Karpas-422 (cell line): ENCODE data around the gene MRPL30. TPM values are rescaled to one million over a fixed set of nuclear protein-coding genes. Genes with fewer than 3 reads are reported as not detected.
"Not testable (repeated sequence)": the region's sequence is repeated elsewhere in the genome, so short reads cannot be mapped to it uniquely, and the experiment has no call there.

Experiments used
- DNase-seq: peaks from one replicate; pipeline ENCODE4 v3.0.0-alpha.2; 2015
- H2AFZ ChIP-seq: fragments of 200-600 bp; sonication (generic); 2 replicates; pipeline ENCODE4 v1.6.1; 2014; ENCODE audit warnings: antibody characterized with exemption, low read length, mixed read lengths
- H3K27ac ChIP-seq: fragments of 200-600 bp; sonication (generic); 2 replicates; pipeline ENCODE4 v1.5.1; 2014; ENCODE audit warnings: mild to moderate bottlenecking, low read length, moderate library complexity
- H3K27me3 ChIP-seq: fragments of 200-600 bp; sonication (generic); 2 replicates; pipeline ENCODE4 v1.6.1; 2014; ENCODE audit warnings: low read length, mixed read lengths
- H3K36me3 ChIP-seq: fragments of 200-600 bp; sonication (generic); 2 replicates; pipeline ENCODE4 v1.6.1; 2014; ENCODE audit warnings: low read length, mixed read lengths; ENCODE audit not compliant: insufficient read depth
- H3K4me1 ChIP-seq: fragments of 200-600 bp; sonication (generic); 2 replicates; pipeline ENCODE4 v1.6.1; 2014; ENCODE audit warnings: mild to moderate bottlenecking, low read length, mixed read lengths
- H3K4me2 ChIP-seq: fragments of 200-600 bp; sonication (generic); 2 replicates; pipeline ENCODE4 v1.6.1; 2014; ENCODE audit warnings: low read length, low read depth, mild to moderate bottlenecking; ENCODE audit not compliant: poor library complexity, severe bottlenecking
- H3K4me3 ChIP-seq: fragments of 200-600 bp; sonication (generic); 2 replicates; pipeline ENCODE4 v1.5.1; 2014; ENCODE audit warnings: mild to moderate bottlenecking, antibody characterized with exemption, low read length, mixed read lengths
- H3K79me2 ChIP-seq: fragments of 200-600 bp; sonication (generic); 2 replicates; pipeline ENCODE4 v1.6.1; 2014; ENCODE audit warnings: mild to moderate bottlenecking, low read length, mixed read lengths
- H3K9ac ChIP-seq: fragments of 200-600 bp; sonication (generic); 2 replicates; pipeline ENCODE4 v1.6.0; 2014; ENCODE audit warnings: low read length
- H3K9me2 ChIP-seq: fragments of 200-600 bp; sonication (generic), shearing (Covaris generic); replicated peaks from 2 replicates; pipeline ENCODE4 v1.6.0; 2014; ENCODE audit warnings: mild to moderate bottlenecking, low read length, moderate library complexity; ENCODE audit not compliant: insufficient read depth
- H3K9me3 ChIP-seq: fragments of 300-700, 200-600 bp; sonication (generic); 2 replicates; pipeline ENCODE4 v1.6.1; 2014; ENCODE audit warnings: low read length, mixed read lengths
- H4K20me1 ChIP-seq: fragments of 200-600 bp; sonication (generic); 2 replicates; pipeline ENCODE4 v1.6.1; 2014; ENCODE audit warnings: mild to moderate bottlenecking, antibody characterized with exemption, low read length, low read depth; ENCODE audit not compliant: insufficient read depth
- total RNA-seq: library from RNA; depleted of rRNA; stranded (reverse); fragments of >200 nt; shearing (Covaris generic); gene quantifications from 2 replicates; pipeline ENCODE4 v1.2.3, GENCODE V29; 2014; ENCODE audit warnings: low replicate concordance

Gene MRPL30
- total RNA-seq, 1 experiment from 2014 or later: 47.1 TPM

DNA sequence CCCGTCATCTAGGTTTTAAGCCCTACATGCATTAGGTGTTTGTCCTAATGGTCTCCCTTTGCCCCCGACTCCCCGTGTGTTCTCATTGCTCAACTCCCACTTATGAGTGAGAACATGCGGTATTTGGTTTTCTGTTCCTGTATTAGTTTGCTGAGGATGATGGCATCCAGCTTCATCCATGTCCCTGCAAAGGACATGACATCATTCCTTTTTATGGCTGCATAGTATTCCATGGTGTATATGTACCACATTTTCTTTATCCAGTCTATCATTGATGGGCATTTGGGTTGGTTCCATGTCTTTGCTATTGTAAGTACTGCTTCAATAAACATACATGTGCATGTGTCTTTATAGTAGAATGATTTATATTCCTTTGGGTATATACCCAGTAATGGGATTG lies 11.4 kb downstream of the MRPL30 start:
- not testable (repeated sequence) for H3K27ac ChIP-seq, H3K4me3 ChIP-seq, H3K9me3 ChIP-seq, H3K4me2 ChIP-seq, H3K9me2 ChIP-seq, H3K4me1 ChIP-seq, H4K20me1 ChIP-seq, DNase-seq, H2AFZ ChIP-seq, H3K9ac ChIP-seq, H3K27me3 ChIP-seq
- H3K79me2 ChIP-seq: peaks cover 41% of the 10 kb centered on the region
- H3K36me3 ChIP-seq: peaks cover 44% of the 10 kb centered on the region

DNA sequence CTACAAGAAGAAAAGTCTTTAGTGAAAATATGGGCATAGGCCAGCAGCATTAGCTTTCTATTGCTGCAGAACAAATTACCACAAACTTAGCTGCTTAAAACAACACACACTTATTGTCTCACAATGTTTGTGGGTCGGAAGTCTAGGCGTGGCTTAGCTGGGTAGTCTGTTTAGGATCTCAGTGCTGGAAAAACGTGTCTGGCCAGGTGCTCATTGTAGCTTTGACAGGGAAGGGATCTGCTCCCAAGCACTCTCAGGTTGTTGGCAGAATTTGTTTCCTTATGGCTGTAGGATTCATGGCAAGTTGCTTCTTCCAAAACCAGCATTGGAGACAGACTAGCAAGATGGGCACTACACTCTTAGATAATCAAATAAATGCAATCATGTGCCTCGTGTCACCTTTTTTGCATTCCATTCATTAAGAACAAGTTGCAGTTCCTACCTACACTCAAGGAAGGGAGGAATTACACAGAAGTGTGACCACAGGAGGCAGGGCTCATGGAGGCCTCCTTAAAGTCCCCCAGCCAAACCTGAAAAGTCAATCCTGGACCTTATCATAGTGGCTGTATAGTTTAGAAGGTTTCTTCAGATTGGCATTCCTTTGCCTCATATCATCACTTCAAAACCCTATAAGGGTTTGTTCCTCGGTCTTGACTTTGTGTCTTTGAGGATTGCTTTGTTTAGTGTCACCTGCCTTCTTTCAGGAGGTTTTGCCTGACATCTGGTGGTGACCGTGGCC lies 17.3 kb downstream of the MRPL30 start:
- Histone ChIP-seq H3K27ac (no peak overlapping the region), H3K79me2 (no peaks in the 10 kb centered on the region), H3K4me3 (no peak overlapping the region), H3K9me3 (no peaks in the 10 kb centered on the region), H3K9ac (no peak overlapping the region), H3K27me3 (no peaks in the 10 kb centered on the region), H2AFZ (no peak overlapping the region), H3K36me3 (peaks cover 12% of the 10 kb centered on the region), H3K9me2 (no peaks in the 10 kb centered on the region), H3K4me1 (no peaks in the 10 kb centered on the region), H4K20me1 (no peaks in the 10 kb centered on the region), H3K4me2 (no peak overlapping the region)
- no peak for DNase-seq

DNA sequence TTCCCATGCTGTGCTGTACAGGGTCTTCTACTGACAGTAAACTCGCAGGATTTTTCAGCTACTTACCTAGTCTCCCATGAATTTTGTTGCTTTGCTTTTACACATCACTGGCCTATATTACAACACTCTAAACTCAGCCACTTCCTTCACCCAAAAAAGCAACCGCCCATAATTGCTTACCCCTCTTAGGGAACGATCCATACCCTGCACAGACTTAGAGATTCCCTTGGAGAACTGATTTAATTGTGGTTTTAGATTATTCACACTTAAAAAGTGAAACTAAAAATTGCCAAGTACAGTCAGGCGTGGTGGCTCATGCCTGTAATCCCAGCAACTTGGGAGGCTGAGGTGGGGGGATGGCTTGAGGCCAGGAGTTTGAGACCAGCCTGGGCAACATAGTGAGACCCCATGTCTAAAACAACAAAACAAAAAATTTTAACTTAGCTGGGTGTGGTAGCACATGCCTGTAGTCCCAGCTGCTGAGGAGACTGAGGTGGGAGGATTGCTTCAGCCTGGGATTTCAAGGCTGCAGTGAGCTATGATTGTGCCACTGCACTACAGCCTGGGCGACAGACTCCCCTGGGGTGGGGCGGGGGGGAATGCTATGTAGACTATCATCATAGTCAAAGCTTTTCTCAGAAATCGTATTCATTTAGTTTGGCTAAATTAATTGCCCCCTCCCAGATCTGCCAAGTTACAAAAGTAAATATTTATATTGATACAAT lies 19.3 kb downstream of the MRPL30 start:
- no peak overlapping the region for H3K4me2 ChIP-seq
- no peak for DNase-seq
- no peaks in the 10 kb centered on the region for H3K27me3 ChIP-seq
- no peaks in the 10 kb centered on the region for H4K20me1 ChIP-seq
- H3K9me3 ChIP-seq: no peaks in the 10 kb centered on the region
- no peaks in the 10 kb centered on the region for H3K4me1 ChIP-seq
- no peak overlapping the region for H3K4me3 ChIP-seq
- no peak overlapping the region for H3K9ac ChIP-seq
- no peak overlapping the region for H3K27ac ChIP-seq
- H3K79me2 ChIP-seq: no peaks in the 10 kb centered on the region
- no peaks in the 10 kb centered on the region for H3K9me2 ChIP-seq
- H2AFZ ChIP-seq: no peak overlapping the region
- H3K36me3 ChIP-seq: peaks cover 7% of the 10 kb centered on the region; the same call in 1 of the 2 replicates

DNA sequence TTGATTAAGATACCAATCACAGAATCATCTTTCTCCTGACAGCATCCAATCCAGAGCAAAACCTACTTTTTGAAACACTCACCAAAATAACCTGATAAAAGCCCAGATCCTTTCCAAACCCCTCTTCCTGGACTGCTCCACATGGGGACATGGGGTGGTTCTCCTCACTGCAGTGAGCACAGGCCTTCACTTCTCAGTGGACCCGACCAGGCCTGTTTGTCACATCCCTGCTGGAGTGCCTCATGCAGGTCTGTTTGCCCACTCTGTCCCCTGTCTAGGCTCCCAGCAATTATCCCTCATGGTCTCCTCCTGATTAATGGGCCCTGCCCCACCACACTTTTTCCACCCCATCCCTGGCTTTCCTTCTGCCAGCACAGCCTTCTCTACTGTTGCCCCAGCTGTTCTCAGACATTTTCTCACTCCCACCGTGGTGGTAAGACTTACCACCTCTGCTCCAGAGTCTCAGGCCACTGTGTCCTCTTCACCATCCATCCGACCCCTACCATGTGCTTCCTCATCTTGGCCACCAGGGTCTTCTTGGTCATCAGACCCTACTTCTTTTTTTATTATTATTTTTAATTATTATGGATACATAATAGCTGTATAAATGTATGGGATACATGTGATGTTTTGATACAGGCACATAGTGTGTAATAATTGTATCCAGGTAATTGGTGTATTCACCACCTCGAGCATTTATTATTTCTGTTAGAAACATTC lies 21.1 kb downstream of the MRPL30 start:
- Histone ChIP-seq H3K9ac (no peak overlapping the region), H3K4me1 (no peaks in the 10 kb centered on the region), H2AFZ (no peak overlapping the region), H3K4me3 (no peak overlapping the region), H3K27ac (no peak overlapping the region), H3K9me2 (no peaks in the 10 kb centered on the region), H3K79me2 (no peaks in the 10 kb centered on the region), H3K9me3 (peaks cover 4% of the 10 kb centered on the region; the same call in 1 of the 2 replicates), H3K27me3 (no peaks in the 10 kb centered on the region), H4K20me1 (no peaks in the 10 kb centered on the region), H3K4me2 (no peak overlapping the region), H3K36me3 (0 out of 2 replicates have a peak, but pooled peaks cover 2% of the 10 kb centered on the region)
- no peak for DNase-seq

DNA sequence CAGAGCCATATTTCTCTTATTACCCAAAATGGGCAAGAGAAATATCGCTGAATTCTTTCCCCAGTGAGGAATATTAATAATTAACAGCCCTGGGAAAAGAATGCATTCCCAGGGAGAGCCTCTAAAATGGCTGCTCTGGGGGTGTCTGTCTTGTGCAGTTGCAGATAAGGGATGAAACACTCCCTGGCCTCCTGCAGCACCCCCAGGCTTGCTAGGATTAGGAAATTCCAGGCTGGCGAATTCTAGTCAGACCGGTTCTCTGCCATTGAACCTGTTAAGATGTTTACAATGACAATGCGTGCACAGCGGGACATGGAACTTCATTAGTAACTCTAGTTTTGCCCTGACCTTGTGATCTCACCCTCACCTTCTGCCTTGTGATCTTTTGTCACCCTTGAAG lies 24.5 kb downstream of the MRPL30 start:
- Histone ChIP-seq H3K79me2 (no peaks in the 10 kb centered on the region), H3K36me3 (no peaks in the 10 kb centered on the region), H3K4me2 (no peak overlapping the region), H3K4me3 (no peak overlapping the region), H3K9me2 (no peaks in the 10 kb centered on the region), H3K9ac (no peak overlapping the region), H3K27ac (no peak overlapping the region), H3K27me3 (no peaks in the 10 kb centered on the region), H2AFZ (no peak overlapping the region), H3K4me1 (no peaks in the 10 kb centered on the region), H4K20me1 (no peaks in the 10 kb centered on the region), H3K9me3 (peaks cover 4% of the 10 kb centered on the region; the same call in 1 of the 2 replicates)
- DNase-seq: no peak

DNA sequence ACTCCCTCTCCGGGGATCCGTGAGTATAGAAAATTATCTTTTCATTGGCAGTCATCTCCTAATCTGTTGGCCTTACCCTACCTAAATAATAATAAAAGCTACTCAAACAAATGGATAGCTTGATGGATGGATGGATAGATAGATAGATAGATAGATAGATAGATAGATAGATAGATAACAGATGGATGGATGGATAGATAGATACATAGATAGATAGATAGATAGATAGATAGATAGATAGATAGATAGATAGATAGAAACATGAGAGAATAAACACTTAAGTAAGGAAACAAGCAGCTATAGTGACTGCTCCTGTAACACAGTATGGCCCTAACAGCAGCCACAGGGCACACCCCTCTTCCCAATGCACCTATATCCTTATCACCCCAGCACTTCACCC lies 35.1 kb downstream of the MRPL30 start:
- no peak overlapping the region for H3K9ac ChIP-seq
- H3K27me3 ChIP-seq: no peaks in the 10 kb centered on the region
- no peak for DNase-seq
- H3K9me2 ChIP-seq: no peaks in the 10 kb centered on the region
- no peak overlapping the region for H3K27ac ChIP-seq
- H3K4me2 ChIP-seq: no peak overlapping the region
- no peak overlapping the region for H2AFZ ChIP-seq
- no peaks in the 10 kb centered on the region for H3K4me1 ChIP-seq
- H3K36me3 ChIP-seq: no peaks in the 10 kb centered on the region
- H3K4me3 ChIP-seq: no peak overlapping the region
- no peaks in the 10 kb centered on the region for H3K9me3 ChIP-seq
- no peaks in the 10 kb centered on the region for H3K79me2 ChIP-seq
- no peaks in the 10 kb centered on the region for H4K20me1 ChIP-seq

DNA sequence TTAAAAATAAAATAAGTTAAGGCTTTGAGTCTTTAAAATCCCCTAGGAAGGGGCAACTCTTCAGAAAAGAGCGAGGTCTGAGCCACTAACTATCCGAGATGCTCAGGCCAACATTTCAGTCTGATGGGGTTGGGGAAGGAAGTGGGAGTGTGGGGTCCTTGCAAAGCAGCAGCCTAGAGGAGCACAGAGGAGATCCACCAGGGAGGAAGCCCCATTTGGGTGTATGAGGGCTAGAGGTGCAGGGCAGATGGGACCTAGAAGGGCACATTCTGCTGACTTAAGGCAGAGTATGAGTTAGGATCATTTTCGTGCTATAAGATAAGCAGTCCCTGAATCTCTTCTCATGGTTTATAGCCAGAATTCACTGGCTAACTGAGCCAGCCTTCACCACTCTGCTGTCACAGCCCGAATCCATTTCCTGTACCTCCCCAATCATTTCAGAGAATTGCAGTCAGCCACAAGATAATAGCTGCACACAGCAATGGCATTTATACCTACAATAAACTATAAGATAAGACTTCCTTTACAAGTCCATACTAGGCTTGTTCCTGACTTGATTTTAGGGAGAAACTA lies 37.0 kb downstream of the MRPL30 start:
- no peak overlapping the region for H3K27ac ChIP-seq
- H3K79me2 ChIP-seq: no peaks in the 10 kb centered on the region
- H2AFZ ChIP-seq: no peak overlapping the region
- no peaks in the 10 kb centered on the region for H3K9me3 ChIP-seq
- no peak overlapping the region for H3K9ac ChIP-seq
- no peak for DNase-seq
- H4K20me1 ChIP-seq: no peaks in the 10 kb centered on the region
- H3K36me3 ChIP-seq: no peaks in the 10 kb centered on the region
- H3K4me3 ChIP-seq: no peak overlapping the region
- no peaks in the 10 kb centered on the region for H3K9me2 ChIP-seq
- no peaks in the 10 kb centered on the region for H3K27me3 ChIP-seq
- H3K4me1 ChIP-seq: no peaks in the 10 kb centered on the region
- H3K4me2 ChIP-seq: no peak overlapping the region

DNA sequence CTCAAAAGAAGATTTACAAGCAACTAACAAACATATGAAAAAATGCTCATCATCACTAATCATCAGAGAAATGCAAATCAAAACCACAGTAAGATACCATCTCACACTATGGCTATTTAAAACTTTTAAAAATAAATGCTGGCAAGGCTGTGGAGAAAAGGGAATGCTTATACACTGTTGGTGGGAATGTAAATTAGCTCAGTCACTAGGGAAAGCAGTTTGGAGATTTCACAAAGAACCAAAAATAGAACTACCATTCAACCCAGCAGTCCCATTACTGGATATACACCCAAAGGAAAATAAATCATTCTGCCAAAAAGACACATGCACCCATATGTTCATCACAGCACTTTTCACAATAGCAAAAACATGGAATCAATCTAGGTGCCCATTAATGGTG lies 52.2 kb downstream of the MRPL30 start:
- H3K4me2 ChIP-seq, H3K27ac ChIP-seq, H3K79me2 ChIP-seq, H3K9me3 ChIP-seq, H3K9ac ChIP-seq, H3K4me3 ChIP-seq, H3K4me1 ChIP-seq, DNase-seq, H3K9me2 ChIP-seq, H4K20me1 ChIP-seq, H3K36me3 ChIP-seq, H2AFZ ChIP-seq, H3K27me3 ChIP-seq: not testable (repeated sequence)
